IPS DF 4.7 (cell line): Measurements from ENCODE around the gene ATF2.

Source experiments
- DNase-seq: peaks from one replicate; pipeline ENCODE4 v3.0.0-alpha.2; 2013; ENCODE audit warnings: low spot score; ENCODE audit errors: extremely low read depth

ATF2 gene

GRCh38 chr2:175027755-175028154 lies 140.2 kb downstream of the ATF2 start:
- no peak for DNase-seq

- no peak for DNase-seq
These were observed 141.6 kb downstream of the ATF2 start for GRCh38 chr2:175026385-175026784.

GRCh38 chr2:175025946-175026345 lies 142.1 kb downstream of the ATF2 start:
- no peak for DNase-seq

- DNase-seq: no peak
These were observed 142.8 kb downstream of the ATF2 start for GRCh38 chr2:175025233-175025632.

GRCh38 chr2:175022923-175023322 lies 145.1 kb downstream of the ATF2 start:
- no peak for DNase-seq
